Peyer's patch (tissue), 4 donors: Measurements from ENCODE around the gene ARL1.
"Not testable (repeated sequence)": the region's sequence is repeated elsewhere in the genome, so short reads cannot be mapped to it uniquely, and the experiment has no call there.

Experiments used
- POLR2A ChIP-seq, 2 donors: fragments of 450-650 bp; IDR thresholded peaks; one replicate each; pipeline ENCODE4 v1.5.1; 2017; ENCODE audit warnings: antibody characterized with exemption in 2 of 2, mild to moderate bottlenecking in 2 of 2, moderate library complexity in 2 of 2
- TF ChIP-seq, protein P1 (sequence below), 6 experiments: fragments of 450-650 bp in 4 of 6; fragments of 200-600 bp in 2 of 6; sonication (generic) in 1 of 6; IDR thresholded peaks; one replicate each; pipeline ENCODE4 v1.5.1; 2017 to 2019; ENCODE audit warnings: antibody characterized with exemption in 6 of 6, mild to moderate bottlenecking in 3 of 6, moderate library complexity in 1 of 6

DNA sequence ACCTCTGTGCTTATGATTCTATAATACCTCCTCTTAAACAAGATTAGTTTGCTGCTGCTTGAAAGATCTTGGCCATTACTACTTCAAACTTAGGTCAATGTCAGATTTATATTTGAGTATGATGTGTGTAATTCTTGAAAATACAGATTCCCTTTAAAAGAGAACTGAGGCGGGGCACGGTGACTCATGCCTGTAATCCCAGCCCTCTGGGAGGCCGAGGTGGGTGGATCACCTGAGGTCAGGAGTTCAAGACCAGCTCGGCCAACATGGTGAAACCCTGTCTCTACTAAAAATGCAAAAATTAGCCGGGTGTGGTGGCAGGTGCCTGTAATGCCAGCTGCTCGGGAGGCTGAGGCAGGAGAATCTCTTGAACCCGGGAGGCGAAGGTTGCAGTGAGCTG is 2.6 kb upstream of the ARL1 start:
- TF ChIP-seq, protein P1, sequence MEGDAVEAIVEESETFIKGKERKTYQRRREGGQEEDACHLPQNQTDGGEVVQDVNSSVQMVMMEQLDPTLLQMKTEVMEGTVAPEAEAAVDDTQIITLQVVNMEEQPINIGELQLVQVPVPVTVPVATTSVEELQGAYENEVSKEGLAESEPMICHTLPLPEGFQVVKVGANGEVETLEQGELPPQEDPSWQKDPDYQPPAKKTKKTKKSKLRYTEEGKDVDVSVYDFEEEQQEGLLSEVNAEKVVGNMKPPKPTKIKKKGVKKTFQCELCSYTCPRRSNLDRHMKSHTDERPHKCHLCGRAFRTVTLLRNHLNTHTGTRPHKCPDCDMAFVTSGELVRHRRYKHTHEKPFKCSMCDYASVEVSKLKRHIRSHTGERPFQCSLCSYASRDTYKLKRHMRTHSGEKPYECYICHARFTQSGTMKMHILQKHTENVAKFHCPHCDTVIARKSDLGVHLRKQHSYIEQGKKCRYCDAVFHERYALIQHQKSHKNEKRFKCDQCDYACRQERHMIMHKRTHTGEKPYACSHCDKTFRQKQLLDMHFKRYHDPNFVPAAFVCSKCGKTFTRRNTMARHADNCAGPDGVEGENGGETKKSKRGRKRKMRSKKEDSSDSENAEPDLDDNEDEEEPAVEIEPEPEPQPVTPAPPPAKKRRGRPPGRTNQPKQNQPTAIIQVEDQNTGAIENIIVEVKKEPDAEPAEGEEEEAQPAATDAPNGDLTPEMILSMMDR (IDR thresholded peaks at IDR 0.05): not testable (repeated sequence)
- not testable (repeated sequence) for TF ChIP-seq POLR2A (IDR thresholded peaks at IDR 0.05)
